Amniotic stem cell (primary cell): ENCODE results near the gene TSPAN31.

ENCODE experiments used
- DNase-seq: peaks from one replicate; lab custom pipeline; 2025; lab: John Stamatoyannopoulos, UW

Gene TSPAN31

GRCh38 chr12:57735952-57736740, 8.7 kb upstream of the TSPAN31 start:
- no peak for DNase-seq

DNA sequence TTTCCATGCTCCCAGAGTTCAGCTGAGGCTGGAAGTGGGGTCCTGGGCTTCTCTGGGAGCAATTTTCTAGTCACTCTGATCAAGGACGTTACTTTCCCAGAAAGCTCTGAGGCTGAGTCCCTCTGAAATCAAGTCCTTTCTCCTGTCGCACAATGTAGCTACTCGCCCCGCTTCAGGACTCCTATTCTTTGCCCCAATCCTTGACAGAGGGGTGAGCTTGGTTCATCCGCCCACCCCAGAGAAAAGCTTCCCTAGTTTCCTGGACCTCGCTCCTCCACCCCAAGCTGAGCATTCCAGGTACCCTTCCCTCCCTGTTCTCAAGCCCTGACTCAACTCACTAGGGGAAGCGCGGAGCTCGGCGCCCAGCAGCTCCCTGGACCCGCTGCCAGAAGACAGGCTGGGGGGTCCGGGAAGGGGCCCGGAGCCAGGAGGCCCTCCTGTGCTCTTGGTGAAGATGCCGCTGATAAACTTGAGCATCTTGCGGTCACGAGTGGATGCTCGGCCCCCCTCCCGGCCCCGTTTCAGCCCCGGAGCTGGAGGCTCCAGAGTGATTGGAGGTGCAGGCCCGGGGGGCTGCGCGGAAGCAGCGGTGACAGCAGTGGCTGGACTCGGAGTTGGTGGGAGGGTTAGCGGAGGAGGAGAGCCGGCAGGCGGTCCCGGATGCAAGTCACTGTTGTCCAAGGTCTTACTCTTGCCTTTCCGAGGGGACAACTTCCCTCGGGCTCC, 7.9 kb upstream of the TSPAN31 start:
- no peak for DNase-seq

DNA sequence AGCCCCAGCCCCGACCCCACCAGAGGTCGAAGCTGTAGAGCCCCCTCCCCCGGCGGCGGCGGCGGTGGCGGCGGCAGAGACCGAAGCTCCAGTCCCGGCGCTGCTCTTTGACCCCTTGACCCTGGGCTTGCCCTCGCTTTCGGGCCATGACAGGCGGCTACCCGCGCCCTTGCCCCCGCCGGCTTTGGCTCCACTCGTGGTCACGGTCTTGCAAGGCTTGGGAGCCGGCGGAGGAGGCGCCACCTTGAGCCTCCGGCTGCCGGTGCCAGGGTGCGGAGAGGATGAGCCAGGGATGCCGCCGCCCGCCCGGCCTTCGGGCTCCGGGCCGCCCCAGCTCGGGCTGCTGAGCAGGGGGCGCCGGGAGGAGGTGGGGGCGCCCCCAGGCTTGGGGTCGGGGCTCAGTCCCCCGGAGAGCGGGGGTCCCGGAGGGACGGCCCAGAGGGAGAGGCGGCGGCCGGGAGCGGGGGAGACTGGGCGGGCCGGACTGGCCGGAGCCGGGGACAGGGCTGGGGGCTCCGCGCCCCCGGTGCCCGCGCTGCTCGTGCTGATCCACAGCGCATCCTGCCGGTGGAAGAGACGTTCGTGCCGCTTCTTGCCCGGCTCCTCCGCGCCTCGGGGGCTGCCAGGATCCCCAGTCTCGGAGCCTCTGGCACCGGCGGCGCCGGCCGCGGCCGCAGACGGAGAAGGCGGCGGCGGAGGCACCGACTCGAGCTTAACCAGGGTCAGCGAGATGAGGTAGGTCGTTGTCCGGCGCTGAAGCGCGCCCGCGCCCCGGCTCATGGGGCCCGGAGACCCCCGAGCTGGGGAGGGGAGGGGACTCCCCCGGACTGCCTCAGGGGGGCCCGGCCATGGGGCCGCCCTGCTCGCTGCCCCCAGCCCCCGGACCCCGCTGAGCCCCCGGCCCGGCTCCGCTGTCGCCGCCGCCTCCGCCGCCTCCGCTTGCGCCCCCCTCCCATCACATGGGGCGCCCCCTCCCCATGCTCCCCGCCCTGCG, 7.1 kb upstream of the TSPAN31 start:
- DNase-seq: no peak

- no peak for DNase-seq
Measured at GRCh38 chr12:57738661-57739237, 6.1 kb upstream of the TSPAN31 start, which contains the start of gene AGAP2. Gene AGAP2, minus strand, starts transcription at chr12:57738742. Its CDS starts 496 bp downstream, at chr12:57738246.

DNA sequence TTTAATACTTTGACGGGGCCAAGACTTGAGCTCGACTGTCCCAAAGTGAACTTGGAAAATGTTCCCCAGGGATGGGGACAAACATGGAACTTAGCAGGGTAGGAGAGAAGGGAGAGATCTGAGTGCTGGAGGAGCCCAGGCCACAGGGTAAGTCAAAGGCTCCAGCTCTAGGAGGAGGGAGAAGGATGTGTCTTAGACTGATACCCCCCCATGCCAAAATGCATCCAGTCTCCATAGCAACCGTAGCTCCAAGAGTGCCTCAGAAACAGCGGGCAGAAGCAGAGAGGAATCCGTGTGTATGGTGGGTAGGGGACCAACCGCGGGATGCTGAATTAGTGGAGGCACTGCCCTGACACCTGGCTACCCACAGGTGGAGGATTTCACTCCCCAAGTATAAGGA, 5.5 kb upstream of the TSPAN31 start:
- no peak for DNase-seq

GRCh38 chr12:57739914-57740538, 4.8 kb upstream of the TSPAN31 start:
- DNase-seq: no peak

DNA sequence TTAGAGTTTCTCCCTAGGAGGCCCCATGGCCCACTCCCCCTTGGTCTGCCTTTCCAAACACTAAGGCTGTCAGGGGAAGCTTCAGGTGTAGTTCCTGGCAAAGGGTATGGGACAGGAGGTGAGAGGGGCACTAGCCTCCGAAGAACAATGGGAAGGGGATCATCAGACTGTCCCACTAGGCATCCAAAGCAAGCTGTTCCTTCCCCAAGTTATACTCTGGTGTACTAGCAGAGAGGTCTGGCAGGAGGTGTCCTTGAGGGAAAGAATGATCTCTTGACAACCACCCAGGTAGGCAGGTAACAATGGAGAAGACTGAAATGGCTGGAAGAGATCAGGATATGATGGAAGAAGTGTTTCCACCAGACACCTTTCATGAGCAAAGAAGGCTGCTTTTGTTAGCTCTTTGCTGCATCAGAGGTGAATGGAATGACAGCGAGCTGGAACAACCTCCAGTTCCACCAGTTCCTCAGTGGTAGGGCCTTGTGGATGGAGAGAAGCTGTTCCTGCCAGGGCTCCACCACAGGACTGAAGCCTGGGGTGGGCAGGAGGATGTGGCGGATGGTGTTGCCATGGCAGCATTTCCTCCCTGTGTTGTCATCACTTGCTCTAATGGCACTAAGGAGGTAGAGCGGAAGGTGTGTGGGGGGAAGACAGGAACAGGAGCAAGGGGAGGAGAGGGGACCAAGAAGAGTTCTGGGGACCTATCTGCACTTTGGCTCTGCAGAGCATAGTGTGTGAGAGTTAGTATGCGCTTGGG, 4.0 kb upstream of the TSPAN31 start:
- no peak for DNase-seq

DNA sequence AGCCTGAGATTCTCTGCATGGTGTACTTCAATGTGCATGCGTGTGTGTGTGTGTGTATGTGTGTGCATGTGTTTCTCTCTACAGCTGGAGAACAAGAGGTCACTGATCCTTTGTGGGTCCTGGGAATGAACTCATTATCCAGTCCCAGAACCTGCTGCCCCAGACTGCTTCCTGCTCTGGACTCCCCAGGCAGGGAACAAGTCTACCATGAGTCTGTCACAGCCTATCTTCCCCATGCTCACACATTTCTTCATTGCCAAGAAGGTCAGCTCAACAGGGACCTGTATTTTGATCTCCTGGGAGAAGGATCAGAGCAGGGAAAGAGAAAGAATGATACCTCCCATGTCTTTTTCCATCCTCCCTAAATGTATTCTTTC, 3.4 kb upstream of the TSPAN31 start:
- DNase-seq: no peak

DNA sequence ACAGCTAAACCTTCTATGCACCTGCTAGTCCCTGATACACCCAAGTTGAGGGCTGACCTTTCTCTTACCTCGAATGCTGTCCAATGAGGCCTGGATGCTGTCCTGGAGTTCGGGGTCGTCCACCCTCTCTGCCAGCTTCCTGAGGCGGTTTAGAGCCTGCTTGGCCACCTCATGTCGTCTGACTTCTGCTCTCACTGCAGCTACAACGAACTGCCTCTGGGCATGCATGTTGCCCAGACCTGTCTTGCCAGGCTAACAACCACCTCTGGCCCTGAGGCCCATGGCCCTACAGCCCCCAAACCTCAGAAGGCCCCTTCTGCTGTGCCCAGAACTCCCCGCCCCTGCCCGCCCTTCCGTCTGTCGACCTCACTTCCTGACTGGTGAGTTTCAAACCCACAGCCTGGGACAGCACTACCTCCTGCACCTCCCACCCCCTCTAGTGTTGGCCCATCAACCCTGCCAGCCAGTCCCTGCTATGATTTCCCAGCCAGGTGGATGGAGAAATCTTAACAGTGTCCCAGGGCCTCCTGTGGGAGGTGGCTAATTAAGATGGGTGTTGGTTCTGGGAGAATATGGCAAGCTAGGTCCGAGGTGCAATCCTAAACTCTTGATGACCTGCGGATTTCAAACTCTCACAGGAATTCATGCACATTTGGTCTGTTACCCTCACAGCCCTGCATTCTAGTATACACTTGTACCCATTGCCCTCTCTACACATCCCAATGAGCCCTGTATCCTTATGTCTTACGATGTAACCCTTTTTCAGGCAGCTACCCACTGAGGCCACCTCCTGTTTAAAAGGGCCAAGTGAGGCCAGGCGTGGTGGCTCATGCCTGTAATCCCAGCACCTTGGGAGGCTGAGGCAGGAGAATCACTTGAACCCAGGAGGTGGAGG, 2.7 kb upstream of the TSPAN31 start:
- no peak for DNase-seq

DNA sequence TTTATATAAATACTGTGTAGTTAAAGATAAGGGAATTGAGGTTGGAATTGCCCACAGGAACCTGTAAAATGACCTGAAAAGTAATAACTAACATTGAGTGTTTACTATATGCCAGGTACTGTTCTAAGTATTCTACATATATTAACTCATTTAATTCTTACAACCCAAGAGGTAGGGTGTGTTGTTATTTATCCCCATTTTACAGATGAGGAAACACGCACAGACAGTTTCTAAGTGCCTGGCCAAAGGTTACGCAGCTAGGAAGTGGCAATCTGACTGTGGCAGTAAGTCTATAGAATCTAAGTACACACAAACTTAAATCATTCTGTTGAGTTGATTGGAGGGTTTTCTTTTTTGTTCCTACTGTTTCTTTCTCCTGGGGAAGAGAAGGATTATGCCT, 1.1 kb upstream of the TSPAN31 start:
- DNase-seq: no peak

DNA sequence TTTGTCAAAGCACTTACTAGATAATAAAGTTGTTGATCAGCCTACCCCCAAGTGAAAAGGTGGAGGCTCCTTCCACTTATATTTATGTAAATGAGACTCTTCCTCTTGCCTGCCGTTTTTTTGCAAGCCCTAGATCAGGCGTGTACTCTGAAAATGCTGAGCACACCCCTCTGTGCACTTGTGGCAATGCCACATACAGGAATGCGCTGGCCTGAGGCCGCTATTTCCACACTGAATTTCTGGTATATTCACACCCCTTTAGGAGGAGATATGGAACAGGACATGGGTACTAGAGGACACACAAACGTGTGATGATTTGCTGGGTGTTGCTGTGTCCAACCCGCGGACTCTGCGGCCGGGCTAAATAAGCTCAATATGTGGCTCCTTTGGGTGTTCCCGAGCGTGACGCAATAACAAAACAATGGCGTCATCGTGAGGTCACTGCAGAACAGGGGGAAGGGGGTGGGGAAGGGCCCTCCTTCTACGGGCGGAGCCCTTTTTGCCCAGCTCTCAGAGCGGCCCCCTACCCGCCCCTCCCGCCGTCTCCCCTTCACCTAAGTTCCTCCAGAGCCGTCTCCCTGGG, 554 bp upstream of the TSPAN31 start:
- peak; percentile 59 for DNase-seq

DNA sequence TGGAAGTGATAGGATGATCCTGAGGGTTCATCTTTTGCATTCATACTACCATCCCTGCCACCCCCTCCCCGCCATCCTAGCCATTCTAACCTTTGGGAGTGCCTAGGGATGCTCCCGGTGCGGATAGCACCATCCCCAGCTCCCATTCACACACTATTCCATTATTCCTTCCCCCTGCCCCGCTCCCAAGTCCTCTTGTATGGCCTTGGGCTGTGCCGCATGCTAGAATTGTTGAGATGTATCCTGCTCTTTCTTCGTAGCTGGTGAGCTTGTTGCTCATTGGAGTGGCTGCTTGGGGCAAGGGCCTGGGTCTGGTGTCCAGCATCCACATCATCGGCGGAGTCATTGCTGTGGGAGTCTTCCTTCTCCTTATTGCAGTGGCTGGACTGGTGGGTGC, 644 bp downstream of the TSPAN31 start:
- no peak for DNase-seq

DNA sequence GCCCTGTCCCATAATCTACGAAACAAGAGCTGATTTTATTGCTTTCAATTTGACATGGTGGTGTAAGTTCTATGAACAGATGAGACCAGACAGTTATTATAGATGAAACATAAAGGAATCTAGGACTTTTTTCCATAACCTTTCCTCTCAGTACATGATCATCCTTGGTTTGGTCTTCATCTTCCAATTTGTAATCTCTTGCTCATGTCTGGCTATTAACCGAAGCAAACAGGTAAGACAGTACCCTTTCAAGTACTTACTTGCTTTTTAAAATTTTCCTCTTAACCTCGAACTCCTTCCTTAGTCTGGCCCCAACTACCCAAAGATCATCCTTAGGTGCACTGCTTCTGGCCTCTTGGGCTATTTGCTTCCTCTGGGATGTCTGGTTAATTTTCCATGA, 1.2 kb downstream of the TSPAN31 start:
- DNase-seq: no peak

- no peak for DNase-seq
Measured at GRCh38 chr12:57749061-57749460, 4.2 kb downstream of the TSPAN31 start.

DNA sequence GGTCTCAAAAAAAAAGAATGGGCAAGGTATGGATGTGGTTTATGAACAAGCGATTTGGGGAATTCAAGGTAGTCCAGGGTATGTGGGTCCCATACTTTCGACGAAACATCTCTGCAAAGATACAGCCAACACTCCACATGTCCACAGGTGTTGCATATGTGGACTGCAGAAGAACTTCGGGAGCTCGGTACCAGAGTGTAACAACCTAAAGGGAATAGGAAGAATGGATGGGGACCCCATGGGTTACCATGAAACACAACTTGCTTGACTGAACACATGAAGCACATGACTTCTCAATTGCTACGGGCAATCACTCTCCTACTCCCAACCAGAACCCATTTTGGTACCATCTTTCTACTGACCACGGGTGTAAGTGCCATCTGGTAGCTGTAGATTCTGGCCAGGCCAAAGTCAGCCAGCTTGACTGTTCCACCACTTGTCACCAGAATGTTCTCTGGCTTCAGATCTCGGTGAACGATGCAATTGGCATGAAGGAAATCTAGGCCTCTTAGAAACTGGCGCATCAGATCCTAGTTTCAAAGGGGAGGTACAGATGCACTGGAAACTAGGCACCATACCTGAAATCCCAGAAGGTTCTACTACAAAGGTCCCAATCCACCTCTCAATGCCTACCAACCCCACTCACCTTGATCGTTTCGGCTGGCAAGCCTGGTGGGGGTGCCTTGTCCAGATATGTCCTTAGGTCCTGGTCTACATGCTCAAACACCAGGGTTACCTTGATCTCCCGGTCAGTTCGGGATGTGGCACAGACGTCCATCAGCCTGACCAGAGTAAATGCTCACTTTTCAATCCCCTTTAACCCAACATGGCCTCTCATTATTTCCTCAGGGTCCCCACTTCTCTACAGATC, 6.0 kb downstream of the TSPAN31 start:
- DNase-seq: no peak

DNA sequence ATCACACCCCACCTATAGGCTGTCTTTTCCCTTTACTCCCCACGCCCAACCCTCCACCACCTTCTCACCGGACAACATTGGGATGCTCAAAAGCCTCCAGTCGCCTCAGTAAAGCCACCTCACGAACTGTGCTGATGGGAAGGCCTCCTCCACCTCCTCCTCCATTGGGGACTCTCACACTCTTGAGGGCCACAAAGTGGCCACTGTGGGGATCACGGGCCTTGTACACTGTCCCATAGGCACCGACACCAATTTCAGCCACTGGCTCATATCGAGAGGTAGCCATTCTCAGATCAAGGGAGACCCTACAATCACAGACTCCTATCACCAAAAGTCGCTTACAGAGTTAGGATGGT, 6.6 kb downstream of the TSPAN31 start:
- DNase-seq: no peak

- DNase-seq: peak; percentile 98
Measured at GRCh38 chr12:57751788-57752667, 7.2 kb downstream of the TSPAN31 start, which contains the start of gene CDK4. Gene CDK4, minus strand, starts transcription at chr12:57752310. Its CDS starts 593 bp downstream, at chr12:57751717.
